Activated T-cell treated with anti-CD3 and anti-CD28 coated beads, Interleukin-2, amount 50 U/mL, for 72 hours (primary cell): Measurements from ENCODE around the gene CYB5B. TPM values are rescaled to one million over a fixed set of nuclear protein-coding genes. Genes with fewer than 3 reads are reported as not detected.

ENCODE experiments used
- ATAC-seq, 2 donors: fragments of 150-1000 bp; cut with Tn5 transposase; replicated peaks in 1 of 2; 2 replicates each; pipeline ENCODE4 v1.10.0; 2021; ENCODE audit warnings: moderate library complexity in 2 of 2, mild to moderate bottlenecking in 1 of 2
- DNase-seq, 2 donors: peaks; one replicate each; pipeline ENCODE4 v3.0.0; 2021 to 2022; ENCODE audit warnings: mixed read lengths in 1 of 2
- H3K27ac Mint-ChIP-seq: one replicate; pipeline ENCODE4 v1.8.0; 2022; ENCODE audit warnings: mild to moderate bottlenecking, moderate library complexity, mixed read lengths
- H3K27me3 Mint-ChIP-seq: one replicate; pipeline ENCODE4 v1.8.0; 2022; ENCODE audit warnings: low read depth, mixed read lengths
- H3K36me3 Mint-ChIP-seq, 2 donors: one replicate each; pipeline ENCODE4 v1.8.0; 2022; ENCODE audit warnings: mixed read lengths in 2 of 2, mild to moderate bottlenecking in 1 of 2; ENCODE audit not compliant: insufficient read depth in 2 of 2
- H3K4me1 Mint-ChIP-seq: one replicate; pipeline ENCODE4 v1.8.0; 2022; ENCODE audit warnings: low read depth, mixed read lengths
- H3K4me3 Mint-ChIP-seq, 2 donors: one replicate each; pipeline ENCODE4 v1.8.0; 2022; ENCODE audit warnings: mild to moderate bottlenecking in 2 of 2, mixed read lengths in 2 of 2, moderate library complexity in 2 of 2
- H3K9me3 Mint-ChIP-seq, 2 donors: one replicate each; pipeline ENCODE4 v1.8.0; 2022; ENCODE audit warnings: mixed read lengths in 2 of 2
- total RNA-seq, 2 donors: library from RNA; stranded (reverse); gene quantifications; one replicate each; pipeline ENCODE4 v1.2.3, GENCODE V29; 2022

CYB5B gene, protein sequence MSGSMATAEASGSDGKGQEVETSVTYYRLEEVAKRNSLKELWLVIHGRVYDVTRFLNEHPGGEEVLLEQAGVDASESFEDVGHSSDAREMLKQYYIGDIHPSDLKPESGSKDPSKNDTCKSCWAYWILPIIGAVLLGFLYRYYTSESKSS
- total RNA-seq = 100 to 1,000 TPM; 176 to 197 TPM

DNA sequence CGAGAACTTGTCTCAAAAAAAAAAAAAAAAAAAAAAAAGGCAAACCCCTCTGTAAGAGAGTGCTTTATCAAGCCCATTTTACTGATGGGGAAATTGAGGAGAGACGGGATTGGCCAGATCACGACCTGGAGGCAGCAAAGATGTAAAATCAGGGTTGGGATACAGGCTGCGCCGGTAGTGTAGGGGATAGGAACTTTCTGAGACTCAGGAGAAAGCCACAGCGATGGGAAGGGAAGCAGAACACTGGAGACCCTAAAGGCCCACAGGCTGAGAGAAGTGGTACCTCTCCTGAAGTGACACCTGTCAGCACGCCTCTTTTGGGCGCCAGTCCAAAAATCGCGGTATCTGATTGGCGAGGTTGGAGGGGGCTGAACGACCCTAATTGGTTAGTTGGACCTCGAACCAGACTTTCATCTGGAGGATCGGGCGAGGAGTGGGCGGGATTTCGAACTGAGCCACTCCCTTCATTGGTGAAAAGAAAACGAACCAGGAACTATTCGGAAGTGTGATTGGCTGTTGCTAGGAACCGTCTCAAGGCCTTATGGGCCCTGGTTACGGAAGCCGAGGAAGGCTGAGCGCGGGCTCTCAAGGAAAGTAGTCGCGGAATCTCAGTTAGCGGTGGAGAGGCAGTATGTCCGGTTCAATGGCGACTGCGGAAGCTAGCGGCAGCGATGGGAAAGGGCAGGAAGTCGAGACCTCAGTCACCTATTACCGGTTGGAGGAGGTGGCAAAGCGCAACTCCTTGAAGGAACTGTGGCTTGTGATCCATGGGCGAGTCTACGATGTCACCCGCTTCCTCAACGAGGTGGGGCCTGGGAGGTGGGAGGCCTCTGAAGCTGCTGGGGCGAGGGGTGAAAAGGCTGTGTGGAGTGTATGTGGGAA is at the start of gene CYB5B:
CYB5B (plus strand) TSS at position 567 of the 882 bp plus-strand sequence; CDS start at position 632, 65 bp downstream.
- Mint-ChIP-seq H3K27me3 (no peaks in the 10 kb centered on the region), H3K9me3 (peaks cover 6 to 7% of the 10 kb centered on the region in 2 donors), H3K4me3 (peak within 1 kb of the TSS; percentile 90 to 95), H3K27ac (peak within 1 kb of the TSS; percentile 87), H3K4me1 (peaks cover 56% of the 10 kb centered on the region), H3K36me3 (peaks cover 13 to 30% of the 10 kb centered on the region in 2 donors)
- ATAC-seq (peak; percentile 98 to 99), DNase-seq (peak; percentile 94 to 97)

DNA sequence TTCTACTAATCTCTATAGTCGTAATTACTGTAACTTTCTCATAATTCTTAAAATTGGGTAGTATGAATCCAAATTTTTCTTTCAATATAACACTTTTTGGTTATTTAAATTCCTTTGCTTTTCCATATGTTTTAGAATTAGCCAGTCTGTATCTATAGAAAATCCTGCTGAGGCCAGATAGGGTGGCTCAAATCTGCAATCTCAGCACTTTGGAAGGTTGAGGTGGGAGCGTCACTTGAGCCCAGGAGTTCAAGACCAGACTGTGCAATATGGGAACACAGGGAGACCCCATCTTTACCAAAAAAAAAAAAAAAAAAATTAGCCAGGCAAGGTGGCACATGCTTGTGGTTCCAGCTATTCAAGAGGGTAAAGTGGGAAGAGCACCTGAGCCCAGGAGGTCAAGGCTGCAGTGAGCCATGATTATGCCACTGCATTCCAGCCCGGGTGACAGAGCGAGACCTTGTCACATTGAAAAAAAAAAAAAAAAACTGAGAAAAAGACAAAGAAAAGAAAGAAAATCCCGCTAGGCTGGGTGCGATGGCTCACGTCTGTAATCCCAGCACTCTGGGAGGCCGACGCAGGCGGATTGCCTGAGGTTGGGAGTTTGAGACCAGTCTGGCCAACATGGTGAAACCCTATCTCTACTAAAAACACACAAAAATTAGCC is 47.9 kb upstream of the CYB5B start:
- DNase-seq (no peak), ATAC-seq (no peak)
- Mint-ChIP-seq H3K36me3 (peaks cover 3 to 31% of the 10 kb centered on the region in 2 donors), H3K4me3 (no peak overlapping the region), H3K4me1 (peaks cover 2% of the 10 kb centered on the region), H3K27ac (peak overlapping the region; percentile 46), H3K27me3 (no peaks in the 10 kb centered on the region), H3K9me3 (no peaks in the 10 kb centered on the region)

DNA sequence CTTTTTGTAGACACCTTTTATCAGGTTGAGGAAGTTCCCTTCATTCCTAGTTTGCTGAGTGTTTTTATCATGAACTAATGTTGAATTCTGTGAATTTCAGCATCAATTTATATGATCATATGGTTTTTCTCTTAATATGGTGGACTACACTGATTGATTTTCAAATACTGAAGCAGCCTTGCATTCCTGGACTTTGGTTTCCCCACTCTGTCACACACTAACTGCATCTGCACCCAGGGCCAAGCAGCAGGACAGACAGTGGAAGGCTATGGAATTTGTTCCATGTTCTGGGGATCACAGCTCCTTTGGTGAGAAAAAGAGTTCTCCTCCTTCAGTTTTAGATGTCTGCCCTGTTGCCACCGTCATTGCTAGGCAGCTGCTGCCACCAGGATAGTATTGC is 46.4 kb upstream of the CYB5B start:
- H3K4me3 Mint-ChIP-seq = no peak overlapping the region
- H3K36me3 Mint-ChIP-seq = peaks cover 3 to 38% of the 10 kb centered on the region in 2 donors
- H3K27me3 Mint-ChIP-seq = no peaks in the 10 kb centered on the region
- no peaks in the 10 kb centered on the region for H3K9me3 Mint-ChIP-seq
- ATAC-seq = no peak
- H3K27ac Mint-ChIP-seq = peak overlapping the region; percentile 93
- DNase-seq = no peak
- peaks cover 18% of the 10 kb centered on the region for H3K4me1 Mint-ChIP-seq

DNA sequence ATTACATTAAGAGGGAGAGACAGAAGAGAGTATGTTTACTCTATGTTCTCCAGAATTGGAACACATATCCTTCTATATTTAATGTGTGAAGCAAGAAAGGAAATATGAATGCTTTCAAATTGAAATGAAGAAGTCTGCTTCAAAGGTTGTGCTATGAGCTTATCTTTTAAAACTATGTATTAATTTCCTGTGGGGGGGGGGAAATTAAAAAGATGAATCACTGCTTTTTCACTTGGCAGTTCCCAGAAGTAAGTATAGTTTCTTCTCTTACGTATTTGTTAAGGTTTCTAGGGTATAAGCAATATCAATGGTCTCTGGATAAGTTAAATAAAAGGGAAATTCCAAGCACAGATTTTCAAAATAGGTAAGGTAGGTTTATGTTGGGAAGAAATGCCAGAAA is 45.7 kb upstream of the CYB5B start:
- Mint-ChIP-seq H3K4me3 (peak overlapping the region in 1 of 2 donors; percentile 60), H3K9me3 (no peaks in the 10 kb centered on the region), H3K36me3 (peaks cover 5 to 43% of the 10 kb centered on the region in 2 donors), H3K27ac (peak overlapping the region; percentile 93), H3K27me3 (no peaks in the 10 kb centered on the region), H3K4me1 (peaks cover 25% of the 10 kb centered on the region)
- no peak for ATAC-seq
- no peak for DNase-seq

DNA sequence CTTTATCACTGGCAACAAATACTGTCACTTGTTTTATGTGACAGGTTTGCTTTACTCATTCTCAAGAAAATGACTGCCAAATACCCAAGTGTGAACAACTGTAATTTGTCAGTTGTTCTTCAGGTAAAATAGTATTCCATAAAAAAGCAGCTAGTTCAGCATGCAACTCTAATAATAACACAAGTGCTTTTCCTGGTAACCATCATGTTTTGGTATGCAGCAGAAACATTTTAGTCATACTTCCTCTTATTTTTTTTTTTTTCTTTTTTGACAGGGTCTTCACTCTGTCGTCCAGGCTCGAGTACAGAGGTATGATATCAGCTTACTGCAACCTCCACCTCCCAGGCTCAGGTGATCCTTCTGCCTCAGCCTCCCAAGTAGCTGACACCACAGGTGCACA is 43.2 kb upstream of the CYB5B start:
- Mint-ChIP-seq H3K9me3 (no peaks in the 10 kb centered on the region), H3K27ac (peak overlapping the region; percentile 44), H3K27me3 (no peaks in the 10 kb centered on the region), H3K4me3 (no peak overlapping the region), H3K4me1 (peaks cover 37% of the 10 kb centered on the region), H3K36me3 (peaks cover 11 to 53% of the 10 kb centered on the region in 2 donors)
- DNase-seq (no peak), ATAC-seq (no peak)

DNA sequence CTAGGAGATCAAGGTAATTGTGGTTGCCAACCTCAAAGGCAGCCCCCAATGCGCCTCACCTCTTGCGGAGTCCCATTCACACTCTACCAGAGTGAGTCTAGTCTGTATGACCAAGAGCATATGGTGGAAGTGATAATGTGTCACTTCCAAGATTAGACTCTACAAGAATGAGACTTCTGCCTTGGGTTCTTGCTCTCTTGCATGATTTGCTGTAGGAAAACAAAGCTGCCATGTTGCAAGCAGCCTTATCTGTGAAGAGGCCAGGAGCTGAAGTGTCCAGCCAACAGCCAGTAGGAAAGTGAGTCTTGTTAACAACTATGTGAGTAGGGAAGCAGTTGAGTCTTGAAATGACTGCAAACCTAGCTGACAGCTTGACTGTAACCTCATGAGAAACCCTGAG is 42.0 kb upstream of the CYB5B start:
- Mint-ChIP-seq H3K27ac (peak overlapping the region; percentile 44), H3K36me3 (peaks cover 11 to 48% of the 10 kb centered on the region in 2 donors), H3K4me3 (peak overlapping the region in 1 of 2 donors; percentile 54), H3K9me3 (no peaks in the 10 kb centered on the region), H3K27me3 (no peaks in the 10 kb centered on the region), H3K4me1 (peaks cover 39% of the 10 kb centered on the region)
- DNase-seq (no peak), ATAC-seq (no peak)

DNA sequence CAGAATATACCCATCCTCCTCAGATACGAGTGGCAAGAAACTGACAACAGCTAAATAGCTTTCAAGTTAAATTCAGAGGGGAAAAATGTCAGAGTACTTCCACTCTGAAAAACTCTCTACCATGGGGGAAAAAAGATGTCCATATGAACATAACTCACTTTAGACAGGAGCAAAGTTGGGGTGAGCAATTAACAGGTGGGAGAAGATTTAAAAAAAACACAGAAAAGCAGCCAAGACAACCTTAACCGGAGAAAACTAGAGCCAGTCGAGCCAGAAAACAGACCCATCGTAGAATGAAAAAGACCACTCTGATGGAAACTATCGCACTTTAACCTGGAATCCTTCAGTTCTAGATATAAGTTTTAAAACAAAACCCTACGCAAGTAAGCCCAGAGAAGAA is 39.4 kb upstream of the CYB5B start:
- DNase-seq (no peak), ATAC-seq (no peak)
- H3K4me1 Mint-ChIP-seq = peaks cover 39% of the 10 kb centered on the region
- H3K27ac Mint-ChIP-seq = peak overlapping the region; percentile 99
- H3K9me3 Mint-ChIP-seq = no peaks in the 10 kb centered on the region
- peaks cover 8 to 34% of the 10 kb centered on the region in 2 donors for H3K36me3 Mint-ChIP-seq
- no peaks in the 10 kb centered on the region for H3K27me3 Mint-ChIP-seq
- H3K4me3 Mint-ChIP-seq = peak overlapping the region; percentile 95 to 99

DNA sequence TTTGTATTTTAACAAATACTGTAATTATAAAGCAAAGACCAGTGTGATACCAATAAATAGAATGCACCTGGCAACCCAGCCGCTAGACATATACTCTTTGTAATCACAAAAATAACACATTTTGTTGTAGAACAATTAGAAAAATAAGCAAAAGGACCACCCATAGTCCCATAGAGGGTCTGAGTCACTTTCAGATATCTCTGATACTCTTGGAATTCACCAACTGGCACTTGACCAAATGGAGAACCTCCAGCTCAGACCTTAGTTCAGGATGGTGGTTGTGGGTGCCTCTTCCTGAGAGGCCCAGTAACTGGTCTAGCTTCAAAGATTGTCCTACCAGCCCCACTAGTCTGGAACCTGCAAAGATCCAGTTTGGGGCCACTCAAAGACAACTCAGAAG is 37.8 kb upstream of the CYB5B start:
- Mint-ChIP-seq H3K27ac (peak overlapping the region; percentile 91), H3K36me3 (peaks cover 8 to 27% of the 10 kb centered on the region in 2 donors), H3K4me3 (peak overlapping the region; percentile 83 to 95), H3K9me3 (no peaks in the 10 kb centered on the region), H3K27me3 (no peaks in the 10 kb centered on the region), H3K4me1 (peaks cover 35% of the 10 kb centered on the region)
- DNase-seq (no peak), ATAC-seq (no peak)

DNA sequence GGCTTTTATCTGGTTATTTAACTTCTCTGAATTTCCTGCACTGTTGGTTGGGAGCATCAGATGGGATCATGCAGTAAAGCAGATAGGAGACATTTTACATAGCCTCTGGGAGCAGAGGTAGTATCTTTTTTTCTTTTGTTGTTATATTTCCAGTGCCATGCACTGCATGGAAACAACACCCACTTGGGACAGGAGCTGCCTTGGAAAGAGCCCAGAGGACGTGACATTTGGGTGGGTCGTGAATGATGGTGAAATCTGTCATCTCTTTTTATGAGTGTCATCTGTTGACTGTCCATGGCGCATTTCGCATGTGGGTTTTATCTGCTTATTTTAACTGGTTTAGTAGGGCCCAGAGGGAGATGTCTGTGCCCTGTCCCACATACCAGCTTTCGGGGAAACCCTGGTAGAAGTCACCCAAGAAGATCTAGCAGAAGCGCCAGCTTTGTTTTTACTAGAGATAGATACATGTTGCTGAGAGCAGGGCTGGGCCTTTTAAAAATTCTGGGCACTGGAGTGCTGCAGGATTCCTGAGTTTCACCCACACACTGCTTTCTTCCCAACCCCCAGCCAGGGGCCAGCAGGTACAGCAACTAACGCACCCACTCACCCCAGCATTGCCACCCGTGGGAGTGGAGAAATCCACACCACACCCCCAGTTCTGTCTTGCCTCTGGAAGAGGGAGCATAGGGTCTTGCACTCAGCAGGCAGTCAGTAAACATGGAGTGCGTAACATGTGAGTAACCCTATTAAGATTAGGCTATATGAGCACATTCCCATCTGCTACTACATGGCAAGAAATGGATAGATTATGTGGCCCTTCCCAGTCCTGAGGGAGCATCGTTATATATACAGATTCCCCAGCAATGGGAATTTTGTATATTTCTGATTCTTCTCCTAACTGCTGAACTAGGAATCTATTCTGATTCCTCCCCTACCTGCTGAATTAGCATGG is 30.2 kb upstream of the CYB5B start:
- Mint-ChIP-seq H3K9me3 (no peaks in the 10 kb centered on the region), H3K27ac (no peak overlapping the region), H3K4me1 (peaks cover 30% of the 10 kb centered on the region), H3K27me3 (no peaks in the 10 kb centered on the region), H3K4me3 (no peak overlapping the region), H3K36me3 (no peaks in the 10 kb centered on the region)
- DNase-seq = no peak
- no peak for ATAC-seq

DNA sequence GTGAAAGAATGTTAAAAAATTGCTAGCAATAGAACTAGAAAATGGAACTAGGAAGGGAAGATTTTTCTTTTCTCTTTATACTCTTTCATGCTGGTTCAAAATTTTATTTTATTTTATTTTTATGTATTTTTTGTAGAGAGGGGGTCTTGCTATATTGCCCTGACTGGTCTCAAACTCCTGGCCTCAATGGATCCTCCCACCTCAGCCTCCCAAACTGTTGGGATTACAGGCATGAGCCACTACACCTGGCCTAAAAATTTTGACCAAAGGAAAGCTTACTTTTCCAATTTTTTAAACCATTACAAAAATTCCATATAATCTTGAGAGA is 28.6 kb upstream of the CYB5B start:
- ATAC-seq (no peak), DNase-seq (no peak)
- no peaks in the 10 kb centered on the region for H3K27me3 Mint-ChIP-seq
- H3K9me3 Mint-ChIP-seq = no peaks in the 10 kb centered on the region
- H3K4me3 Mint-ChIP-seq = peak overlapping the region; percentile 4 to 64
- peak overlapping the region; percentile 84 for H3K27ac Mint-ChIP-seq
- no peaks in the 10 kb centered on the region for H3K36me3 Mint-ChIP-seq
- peaks cover 38% of the 10 kb centered on the region for H3K4me1 Mint-ChIP-seq

DNA sequence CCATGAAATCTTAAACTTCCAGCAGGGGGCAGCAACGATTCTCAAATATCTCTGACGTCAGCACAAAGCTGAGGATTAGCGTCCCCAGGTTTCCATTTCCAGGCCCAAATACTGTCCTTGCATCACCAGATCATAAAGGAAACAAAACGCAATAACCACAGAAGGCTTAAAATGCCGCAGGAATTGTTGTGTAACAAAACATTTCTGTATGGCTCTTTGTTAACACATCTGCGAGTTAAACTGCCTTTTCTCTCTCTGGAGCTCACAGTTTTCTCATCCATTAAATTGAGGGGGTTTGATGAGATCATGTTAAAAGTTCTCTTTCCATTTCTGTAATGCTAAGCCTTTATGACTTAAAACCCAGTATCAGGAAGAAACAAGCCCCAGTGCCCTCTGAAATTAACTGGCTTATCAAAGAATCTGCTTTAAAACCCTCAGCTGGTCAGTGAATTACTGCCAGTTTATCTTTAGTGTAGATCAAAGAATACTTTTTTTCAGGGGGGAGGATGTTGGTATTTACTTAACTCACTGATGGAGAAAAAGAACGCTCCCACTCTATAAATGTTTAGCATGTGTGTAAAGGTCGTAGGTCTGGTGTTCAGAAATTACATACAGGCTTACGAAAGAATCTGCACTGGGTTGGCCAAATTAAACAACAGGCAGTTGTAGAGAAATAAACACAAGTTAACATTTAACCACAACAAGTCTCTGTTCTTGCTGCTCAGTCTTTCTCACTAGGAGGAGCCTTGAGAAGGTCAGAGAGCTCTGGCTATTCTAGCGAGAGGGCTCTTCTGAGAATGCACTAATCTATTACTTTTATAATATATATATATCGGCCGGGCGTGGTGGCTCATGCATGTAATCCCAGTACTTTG is 28.0 kb upstream of the CYB5B start:
- Mint-ChIP-seq H3K27me3 (no peaks in the 10 kb centered on the region), H3K4me1 (peaks cover 38% of the 10 kb centered on the region)

More for the DNA sequence above, 28.0 kb upstream of the CYB5B start:
- peak overlapping the region; percentile 84 for H3K27ac Mint-ChIP-seq
- H3K9me3 Mint-ChIP-seq = no peaks in the 10 kb centered on the region
- peak; percentile 51 to 61 for ATAC-seq
- no peaks in the 10 kb centered on the region for H3K36me3 Mint-ChIP-seq
- peak; percentile 72 to 79 for DNase-seq
- peak overlapping the region; percentile 4 to 64 for H3K4me3 Mint-ChIP-seq
